HG03064 (cell line): ENCODE results near the gene FGFRL1.
"Not testable (repeated sequence)": the region's sequence is repeated elsewhere in the genome, so short reads cannot be mapped to it uniquely, and the experiment has no call there.

ENCODE experiments used
- ATAC-seq: cut with Tn5 transposase; IDR thresholded peaks from one replicate; pipeline ENCODE4 v1.9.1; 2021; ENCODE audit warnings: low read depth; ENCODE audit not compliant: unreplicated experiment

The FGFRL1 gene

DNA sequence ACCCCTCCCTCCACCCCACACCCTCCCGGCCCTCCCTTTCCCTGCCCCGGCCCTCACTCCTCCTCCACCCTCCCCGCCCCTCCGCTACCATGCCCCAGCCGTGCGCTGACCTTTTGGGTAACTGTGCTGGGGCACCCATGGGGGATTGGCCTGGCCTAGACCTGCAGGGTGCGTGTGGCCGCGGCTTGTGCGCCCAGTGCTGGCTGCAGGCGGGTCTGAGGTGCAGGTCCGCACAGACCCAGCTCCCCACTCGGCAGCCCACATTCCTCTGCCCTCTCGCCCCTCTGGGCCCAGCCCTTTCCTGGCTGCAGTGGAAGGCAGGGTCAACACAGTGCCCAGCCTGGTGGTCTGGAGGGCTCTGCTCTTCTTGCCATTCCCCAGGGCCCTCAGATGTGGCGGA lies 24.7 kb downstream of the FGFRL1 start:
- ATAC-seq = no peak

DNA sequence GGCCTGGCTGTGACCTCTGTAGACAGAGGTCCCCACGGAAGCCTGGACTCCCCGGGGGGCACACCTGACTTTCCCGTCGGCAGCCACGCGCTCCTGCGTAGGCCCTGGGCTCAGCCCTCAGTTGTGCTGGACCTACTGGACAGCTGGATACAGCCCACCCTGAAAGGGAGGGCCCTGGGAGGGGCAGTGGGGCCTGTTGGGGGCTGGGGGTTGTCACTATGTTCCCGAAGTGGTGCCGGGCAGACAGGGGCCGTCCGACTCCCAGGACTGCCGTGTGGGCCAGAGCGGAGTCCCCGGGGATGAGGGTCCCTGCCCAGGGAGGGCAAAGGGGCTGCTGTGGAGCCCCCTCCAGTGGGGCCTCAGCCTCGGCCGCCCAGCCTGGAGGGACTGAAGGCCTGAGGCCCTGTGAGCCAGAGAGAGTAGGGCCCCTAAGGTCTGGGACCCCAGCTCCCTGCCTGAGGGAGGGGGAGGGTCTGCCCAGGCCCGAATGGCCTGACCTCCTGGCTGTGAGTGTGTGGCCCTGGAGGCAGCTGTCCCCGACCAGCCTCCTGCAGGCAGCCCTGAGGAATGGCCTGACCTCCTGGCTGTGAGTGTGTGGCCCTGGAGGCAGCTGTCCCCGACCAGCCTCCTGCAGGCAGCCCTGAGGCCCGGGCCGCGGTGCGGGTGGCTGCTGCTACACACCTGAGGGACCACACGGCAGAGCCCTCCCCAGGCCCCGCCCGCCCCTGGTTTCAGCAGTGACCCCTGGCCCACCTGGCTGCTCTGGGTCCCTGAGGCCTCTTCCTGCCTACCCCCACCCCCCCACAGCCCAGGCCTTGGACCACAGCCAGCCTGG lies 25.8 kb downstream of the FGFRL1 start:
- no peak for ATAC-seq

DNA sequence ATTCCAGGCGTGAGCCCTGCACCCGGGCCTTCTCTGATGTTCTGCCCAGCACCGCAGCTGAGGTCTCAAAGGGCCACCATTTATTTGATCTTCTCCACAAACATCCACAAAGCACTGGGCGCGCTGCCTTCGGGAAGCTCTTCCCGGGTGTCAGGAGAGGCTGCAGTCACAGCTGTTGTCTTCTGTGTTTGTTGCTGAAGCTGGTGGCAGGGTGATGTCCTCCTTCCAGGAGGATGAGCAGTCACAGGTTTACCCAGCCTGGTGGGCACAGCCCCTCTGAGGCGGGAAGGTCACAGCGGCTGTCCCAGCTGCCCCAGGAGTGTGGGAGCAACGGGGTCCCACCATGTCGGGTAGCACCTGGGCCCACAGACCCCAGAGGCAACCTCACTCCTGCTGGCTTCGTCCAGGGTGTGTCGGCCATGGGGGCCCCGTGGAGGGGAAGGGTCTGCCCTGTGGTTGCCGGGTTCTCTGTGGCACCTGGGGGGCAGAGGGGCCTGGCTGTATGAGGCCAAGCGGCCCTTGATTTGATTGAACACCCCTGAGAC lies 27.6 kb downstream of the FGFRL1 start:
- no peak for ATAC-seq

DNA sequence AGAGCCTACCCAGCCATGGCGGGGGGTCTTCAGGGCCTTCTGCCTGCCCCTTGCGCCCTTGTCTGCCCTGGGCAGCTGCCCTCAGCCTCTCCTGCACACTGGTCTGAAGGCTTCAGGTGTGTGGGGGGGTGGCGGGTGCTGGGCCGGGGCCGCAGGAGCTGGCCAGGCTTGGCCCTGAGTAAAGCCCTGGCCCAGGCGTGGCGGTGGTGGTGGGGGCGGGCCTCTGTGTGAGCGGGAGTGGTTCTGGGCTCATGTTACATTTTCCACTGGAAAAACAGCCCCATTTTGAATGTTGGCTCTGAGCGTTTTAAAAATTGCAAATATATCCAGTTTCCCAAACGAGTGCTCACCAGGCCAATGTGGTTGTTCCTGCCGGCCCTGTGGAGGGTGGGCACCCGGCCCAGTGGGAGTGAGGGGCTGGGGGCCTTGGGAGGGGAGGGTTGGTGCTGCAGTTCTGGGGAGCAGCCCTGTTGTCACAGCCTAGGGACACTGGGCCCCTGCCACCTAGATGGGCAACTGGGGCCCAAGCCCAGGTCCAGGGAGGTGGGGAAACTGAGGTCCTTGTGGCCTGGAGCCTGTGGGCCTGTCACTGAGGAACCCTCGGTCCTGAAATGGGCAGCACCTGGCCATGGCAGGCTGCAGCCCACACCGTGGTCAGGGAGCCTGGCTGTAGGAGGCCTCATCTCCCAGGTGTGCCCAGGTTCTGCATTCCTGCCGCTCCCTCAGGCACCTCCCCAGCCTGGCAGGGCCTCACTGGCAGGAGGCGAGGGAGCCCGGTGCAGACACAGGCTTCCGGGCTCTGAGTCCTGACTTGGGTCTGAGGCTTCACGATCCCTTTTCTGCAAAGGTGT lies 28.3 kb downstream of the FGFRL1 start:
- ATAC-seq = no peak

DNA sequence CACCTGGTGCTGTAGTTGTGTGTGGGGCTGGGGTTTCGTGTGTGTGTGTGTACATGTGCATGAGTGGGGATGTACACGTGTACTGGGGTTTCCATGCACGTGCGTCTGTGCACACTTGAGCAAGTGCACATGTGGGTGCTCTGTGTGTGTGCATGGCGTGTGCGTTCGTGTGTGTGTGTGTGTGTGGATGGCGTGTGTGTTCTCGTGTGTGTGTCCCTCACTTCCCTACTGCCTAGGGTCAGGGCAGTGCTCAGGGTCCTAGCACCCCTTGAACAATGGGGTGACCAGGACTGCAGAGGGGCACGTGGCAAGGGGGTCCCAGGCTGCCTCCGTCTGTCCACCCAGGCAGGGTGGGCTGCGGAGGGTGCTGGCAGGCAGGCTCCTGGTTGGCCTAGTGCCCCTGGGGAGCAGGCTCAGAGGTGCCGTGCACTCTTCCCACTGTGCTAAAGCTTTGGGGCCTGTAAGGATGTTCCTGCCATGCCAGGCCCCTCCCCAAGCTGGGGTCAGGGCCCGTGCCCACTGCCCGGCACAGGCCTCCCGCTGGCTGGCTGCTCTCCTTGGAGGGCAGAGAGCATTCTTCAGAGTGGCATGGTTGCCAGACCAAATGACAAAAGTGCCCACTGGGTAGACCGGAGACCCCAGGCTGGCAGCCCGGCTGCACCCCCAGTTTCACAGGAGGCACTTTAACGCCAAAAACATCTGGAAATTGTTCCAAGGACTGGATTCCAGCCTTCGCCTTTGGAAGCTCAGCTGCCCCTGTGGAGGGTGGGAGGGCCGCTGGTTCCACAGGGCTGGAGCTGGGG lies 29.1 kb downstream of the FGFRL1 start:
- ATAC-seq = no peak

DNA sequence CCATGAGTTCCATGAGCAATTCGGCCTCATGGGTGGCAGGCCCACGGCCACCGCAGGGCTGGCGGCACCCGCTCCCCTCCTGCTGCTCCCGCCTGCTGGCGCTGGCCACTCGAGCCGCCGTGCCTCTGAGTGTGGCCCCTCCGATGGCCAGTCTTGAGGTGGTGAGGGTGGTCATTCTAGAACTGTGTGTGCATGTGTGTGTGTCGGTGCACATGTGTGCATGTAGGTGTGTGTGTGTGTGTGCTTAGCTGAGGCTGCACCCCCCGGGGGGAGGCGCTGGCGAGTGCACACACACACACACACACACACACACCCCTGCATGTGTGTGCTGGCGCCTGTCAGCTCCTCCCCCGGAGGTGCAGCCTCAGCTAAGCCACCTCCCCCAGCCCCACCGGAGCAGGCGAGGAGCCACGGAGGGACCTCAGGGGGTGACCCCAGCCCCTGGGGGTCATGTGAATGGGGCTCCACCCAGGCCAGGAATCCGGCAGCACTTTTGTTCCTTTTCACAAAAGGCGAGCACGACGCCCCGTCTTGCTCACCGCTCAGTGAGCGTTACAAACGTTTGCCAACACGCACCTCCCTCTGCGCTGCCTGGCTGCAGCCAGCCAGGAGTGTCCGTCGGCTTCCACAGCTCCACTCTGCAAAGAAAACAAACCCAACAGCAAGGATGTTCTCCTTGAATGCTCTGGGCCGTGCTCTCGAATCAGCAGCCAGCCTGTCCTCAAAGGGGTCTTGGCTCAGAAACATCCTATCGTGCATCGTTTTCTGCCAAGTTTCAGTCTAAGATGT lies 29.9 kb downstream of the FGFRL1 start:
- ATAC-seq = no peak

DNA sequence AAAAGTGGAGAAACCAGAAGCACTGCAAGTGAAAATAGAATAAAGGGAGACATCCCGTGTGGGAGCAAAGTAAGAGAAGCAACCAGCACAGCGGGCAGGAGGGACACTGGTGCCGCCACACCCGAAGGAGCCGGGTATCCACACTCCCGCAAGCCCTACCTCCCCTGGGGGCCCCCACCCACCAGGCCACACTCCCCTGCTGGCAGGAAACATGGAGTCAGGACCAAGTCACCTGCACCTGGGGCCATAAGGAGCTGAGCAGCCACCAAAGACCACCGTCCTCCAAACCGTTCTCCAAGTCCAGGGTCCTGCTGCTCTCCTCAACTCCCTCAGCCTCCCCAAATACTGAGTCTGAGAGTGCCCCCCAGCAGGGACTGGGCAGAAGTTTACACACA lies 30.5 kb downstream of the FGFRL1 start:
- ATAC-seq = no peak

DNA sequence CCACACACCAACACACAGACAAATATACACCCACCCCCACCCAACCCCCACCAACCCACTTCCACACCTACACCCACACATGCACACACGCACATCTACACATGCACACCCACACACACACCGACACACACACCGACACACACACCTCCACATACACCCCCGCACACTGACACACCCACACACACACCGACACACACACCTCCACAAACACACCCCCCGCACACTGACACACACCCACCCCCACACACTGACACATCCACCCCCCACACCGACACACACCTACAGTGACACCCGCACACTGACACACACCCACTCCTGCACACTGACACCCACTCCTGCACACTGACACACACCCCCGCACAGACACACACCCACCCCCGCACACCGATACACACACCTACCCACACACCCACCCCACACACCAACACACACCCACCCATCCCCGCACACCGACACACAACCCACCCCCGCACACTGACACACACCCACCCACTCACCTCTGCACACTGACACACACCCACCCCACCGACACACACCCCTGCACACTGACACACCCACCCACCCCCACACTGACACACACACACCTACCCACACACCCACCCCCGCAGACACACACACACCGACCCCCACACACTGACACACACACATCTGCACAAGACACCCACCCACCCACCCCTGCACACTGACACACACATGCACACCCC lies 31.1 kb downstream of the FGFRL1 start:
- no peak for ATAC-seq

DNA sequence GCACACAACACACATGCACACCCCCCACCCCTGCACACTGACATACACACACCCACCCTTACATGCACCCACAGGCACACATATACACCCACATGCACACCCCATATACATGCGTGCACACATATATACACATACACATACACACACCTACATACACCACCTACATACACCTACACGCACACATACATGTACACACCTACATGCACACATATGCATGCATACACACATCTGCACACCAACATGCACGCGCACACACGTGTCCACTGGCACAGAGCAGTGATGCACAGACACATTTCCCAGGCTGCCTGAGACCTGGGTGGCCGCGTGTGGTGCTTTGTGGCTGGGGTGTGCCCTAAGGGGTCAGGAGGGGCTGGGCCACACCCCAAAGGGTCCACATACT lies 31.7 kb downstream of the FGFRL1 start:
- ATAC-seq = no peak

DNA sequence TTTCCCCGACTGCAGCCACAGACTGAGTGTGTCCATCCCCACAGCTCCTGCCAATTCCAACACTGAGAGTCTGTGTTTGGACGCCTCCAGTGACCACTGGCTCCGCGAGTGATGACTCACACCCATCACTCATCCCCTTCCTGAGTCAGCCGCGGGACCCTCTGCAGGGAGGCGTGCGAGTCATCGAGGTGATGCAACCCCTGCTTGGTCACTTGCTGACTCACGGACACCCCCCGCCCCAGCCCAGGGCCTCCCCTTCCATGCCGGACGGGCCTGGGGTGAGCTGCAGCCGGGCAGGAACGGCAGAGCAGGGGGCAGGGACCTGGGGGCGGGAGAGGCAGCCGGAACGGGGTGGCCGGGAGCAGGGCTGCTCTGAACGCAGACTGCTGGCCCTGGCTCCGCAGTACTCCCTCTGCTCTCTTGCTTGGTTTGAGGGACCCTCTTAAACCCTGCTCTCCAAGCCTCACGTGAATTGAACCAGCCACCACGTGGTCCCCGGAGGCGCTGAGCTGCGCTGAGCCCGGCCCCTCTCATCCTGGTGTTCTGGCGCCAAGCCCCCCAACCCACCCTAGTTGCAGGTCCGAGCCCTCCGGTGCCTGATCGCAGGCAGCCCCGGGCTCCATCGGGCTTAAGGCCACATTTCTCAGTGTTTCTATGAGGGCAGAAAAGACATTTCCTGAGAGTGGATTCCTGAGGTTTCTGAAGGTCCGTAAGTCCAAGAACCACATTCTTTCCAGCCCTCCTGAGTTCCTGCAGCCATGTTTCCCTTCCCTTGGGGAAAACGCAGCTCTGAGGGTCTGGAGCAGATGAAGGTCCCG lies 32.4 kb downstream of the FGFRL1 start:
- ATAC-seq = no peak

DNA sequence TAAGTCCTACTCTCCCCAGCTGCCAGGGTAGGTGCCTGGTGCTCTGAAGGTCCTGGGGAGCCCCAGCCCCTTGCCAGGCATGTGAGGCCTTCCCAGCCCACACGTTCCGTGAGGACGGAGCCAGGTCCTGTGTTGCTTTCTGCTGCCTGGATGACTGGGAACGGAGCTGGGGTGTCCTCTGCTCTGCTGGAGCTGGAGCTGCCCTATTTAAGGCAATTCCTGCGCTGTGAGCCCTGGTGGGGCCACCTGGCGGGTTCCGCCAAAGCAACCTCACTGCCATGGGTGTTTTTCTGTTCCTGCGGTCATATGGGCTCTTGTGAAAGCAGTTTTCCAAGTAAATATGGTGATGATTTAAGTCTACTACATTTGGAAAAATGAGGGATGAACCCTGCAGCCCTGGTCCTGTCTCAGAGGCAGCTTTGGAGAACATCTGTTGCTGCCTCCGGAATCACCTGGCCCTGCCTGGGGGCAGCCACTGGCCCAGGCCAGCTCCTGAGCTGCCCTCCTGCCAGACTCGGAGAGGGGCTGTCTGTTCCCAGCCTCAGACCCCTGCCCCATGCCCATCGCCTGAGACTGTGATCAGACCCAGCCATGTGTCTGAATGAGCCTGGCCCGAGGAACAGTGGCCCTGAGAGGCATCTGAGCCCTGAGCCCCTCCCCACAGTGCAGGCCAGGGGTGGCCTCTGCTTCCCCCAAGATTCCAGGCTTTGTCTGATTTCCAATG lies 33.2 kb downstream of the FGFRL1 start:
- ATAC-seq = no peak

DNA sequence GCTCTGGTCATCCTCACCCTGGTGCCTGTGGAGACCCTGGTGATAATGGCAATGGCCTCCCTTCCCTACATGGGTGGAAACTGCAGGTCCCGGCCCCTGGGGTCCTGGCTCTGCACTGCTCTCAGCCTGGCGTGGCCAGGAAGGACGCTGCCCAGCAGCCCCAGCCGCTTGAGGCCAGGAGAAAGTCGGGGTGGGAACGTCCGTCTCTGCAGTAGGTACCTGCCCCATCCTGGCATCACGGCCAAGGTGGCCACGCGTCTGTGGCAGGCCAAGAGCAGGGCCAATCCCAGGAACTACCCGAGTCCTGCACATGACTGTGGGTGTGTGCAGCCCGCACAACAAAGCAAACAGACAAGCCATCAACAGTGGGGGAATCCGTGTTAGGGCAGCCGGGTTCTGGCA lies 33.8 kb downstream of the FGFRL1 start:
- no peak for ATAC-seq

DNA sequence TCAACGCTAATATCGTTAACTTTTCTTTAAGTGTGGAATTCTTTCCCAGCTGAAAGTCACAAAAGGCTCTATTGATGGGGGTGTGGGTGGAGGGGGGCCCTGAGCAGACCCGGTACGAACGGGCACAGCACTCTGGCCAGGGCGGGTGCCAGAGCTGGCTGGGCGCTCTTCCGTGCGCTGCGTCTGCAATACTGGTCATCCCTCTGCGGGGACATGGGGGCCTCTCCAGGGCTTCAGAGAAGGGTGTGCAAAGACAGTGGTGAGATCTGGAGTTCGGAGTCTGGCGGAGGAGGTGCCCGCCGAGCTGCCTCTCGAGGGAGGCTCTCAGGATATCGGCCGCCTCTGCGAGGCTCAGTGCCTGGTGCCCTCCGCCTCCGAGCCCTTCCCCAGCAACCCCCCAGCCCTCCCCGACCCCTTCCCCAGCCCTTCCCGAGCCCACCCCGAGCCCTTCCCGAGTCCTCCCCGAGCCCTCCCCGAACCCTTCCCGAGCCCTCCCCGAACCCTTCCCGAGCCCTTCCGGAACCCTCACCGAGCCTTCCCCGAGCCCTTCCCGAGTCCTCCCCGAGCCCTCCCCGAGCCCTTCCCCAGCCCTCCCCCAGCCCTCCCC lies 34.3 kb downstream of the FGFRL1 start:
- no peak for ATAC-seq

DNA sequence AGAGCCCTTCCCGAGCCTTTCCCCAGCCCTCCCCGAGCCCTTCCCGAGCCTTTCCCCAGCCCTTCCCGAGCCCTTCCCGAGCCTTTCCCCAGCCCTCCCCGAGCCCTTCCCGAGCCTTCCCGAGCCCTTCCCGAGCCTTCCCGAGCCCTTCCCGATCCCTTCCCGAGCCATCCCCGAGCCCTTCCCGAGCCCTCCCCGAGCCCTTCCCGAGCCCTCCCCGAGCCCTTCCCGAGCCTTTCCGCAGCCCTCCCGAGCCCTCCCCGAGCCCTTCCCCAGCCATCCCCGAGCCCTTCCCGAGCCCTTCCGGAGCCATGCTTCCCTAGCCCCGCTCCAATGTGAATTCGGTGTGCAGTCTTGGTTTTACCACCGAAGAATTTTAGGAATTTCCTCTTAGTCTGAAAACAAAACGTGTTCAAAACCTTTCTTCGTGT lies 35.2 kb downstream of the FGFRL1 start:
- ATAC-seq = not testable (repeated sequence)

DNA sequence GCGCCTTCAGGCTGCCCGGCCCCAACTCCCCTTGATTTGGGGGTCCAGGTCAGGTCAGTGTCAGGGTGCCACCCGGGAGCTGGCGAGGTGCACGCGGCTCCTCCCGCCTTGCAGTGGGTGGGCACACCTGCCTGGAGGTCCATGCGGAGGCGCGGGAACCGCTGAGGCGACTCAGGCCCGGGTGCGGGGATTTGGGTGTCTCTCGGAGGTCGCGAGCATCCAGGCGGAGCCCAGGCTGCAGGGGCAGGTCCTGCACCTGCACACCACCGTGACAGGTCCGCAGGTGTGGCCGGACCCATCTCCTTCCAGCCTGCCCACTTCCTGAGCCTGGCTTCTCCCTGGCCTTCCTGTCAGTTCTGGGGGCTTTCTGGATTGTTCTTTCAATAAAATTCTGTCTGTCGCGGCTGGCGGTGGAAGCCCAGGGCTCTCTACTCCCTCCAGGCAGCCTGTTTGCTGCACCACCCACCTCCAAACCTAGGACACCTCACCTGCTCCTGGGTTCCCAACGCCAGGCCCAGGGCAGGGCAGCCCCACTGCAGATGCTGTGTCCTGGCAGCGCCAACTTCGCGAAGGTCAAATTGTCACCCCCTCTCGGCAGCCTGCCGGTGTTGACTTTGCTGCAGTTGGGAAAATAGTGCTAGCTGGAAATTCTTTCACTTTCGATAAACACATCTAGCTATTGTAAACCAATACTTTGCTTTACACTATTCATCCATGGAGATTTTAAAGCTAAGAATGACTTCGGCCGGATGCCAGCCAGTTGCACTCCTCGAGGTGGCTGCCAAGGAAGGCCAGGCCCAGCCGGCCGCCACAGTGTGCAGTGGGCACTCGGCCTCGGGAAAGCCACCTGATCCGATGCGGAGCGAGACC lies 35.9 kb downstream of the FGFRL1 start:
- no peak for ATAC-seq

DNA sequence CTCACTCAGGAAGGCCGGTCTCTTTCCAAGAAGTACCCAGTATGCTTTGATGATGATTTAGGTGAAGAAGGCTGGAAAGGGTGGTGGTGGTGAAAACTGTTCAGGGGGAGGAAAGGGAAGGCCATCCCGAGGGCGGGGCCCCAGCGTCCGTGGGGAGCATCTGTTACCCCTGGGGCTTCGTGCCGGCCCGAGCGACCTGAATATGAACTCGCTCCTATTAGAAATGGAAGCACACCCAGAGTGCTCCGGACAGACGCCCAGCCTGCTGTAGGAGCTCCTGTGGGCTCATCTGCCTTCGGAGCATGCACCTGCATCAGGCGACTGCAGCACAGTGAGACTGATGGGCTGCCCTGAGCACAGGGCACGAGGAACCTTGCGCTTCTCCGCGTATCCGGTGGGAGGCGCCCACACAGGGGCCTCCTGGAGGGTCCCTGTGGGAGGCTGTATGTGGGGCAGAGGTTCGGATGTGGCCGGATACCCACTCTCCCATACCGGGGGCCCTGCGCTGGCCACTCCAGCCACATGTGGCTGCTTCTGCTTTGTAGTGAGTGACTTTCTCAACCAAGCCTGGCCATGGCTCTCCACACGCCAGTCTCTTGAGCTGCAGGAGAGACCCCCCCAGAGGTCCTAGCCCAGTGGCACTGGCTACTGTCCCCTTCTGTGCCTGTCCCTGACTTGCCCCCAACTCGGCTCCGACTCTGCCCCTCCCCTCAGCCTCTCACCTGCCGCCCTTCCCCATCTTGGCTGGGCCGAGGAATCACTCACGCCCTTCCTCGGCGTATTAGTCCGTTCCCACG lies 36.7 kb downstream of the FGFRL1 start:
- ATAC-seq = no peak
